Hepatocyte (in vitro differentiated cells): Measurements from ENCODE around the gene CCDC197.

Source experiments
- CTCF ChIP-seq: fragments of 200-600 bp; sonication (generic); IDR thresholded peaks from 2 replicates; pipeline ENCODE4 v1.5.1; 2016; ENCODE audit warnings: antibody characterized with exemption, mild to moderate bottlenecking; ENCODE audit not compliant: poor library complexity
- EZH2 ChIP-seq: fragments of 200-600 bp; sonication (generic); IDR thresholded peaks from 2 replicates; pipeline ENCODE4 v1.6.1; 2016; ENCODE audit warnings: antibody characterized with exemption, mild to moderate bottlenecking, borderline replicate concordance
- EZH2phosphoT487 ChIP-seq: fragments of 200-600 bp; sonication (generic); IDR thresholded peaks from one replicate; pipeline ENCODE4 v1.6.1; 2018; ENCODE audit warnings: antibody characterized with exemption, mild to moderate bottlenecking, low read depth, moderate library complexity; ENCODE audit not compliant: unreplicated experiment, severe bottlenecking

GRCh38 chr14:94054936-94055335 is 57.8 kb downstream of the CCDC197 start:
- TF ChIP-seq EZH2phosphoT487 (no peak), CTCF (no peak), EZH2 (no peak)
